ENCODE measurements around the gene MAPK9. TPM values are rescaled to one million over a fixed set of nuclear protein-coding genes. Genes with fewer than 3 reads are reported as not detected.
"Not testable (repeated sequence)": the region's sequence is repeated elsewhere in the genome, so short reads cannot be mapped to it uniquely, and the experiment has no call there.

The MAPK9 gene
- total RNA-seq, 1 experiment from 2014 or later: 93.1 TPM

GRCh38 chr5:180212363-180213255, 79.3 kb downstream of the MAPK9 start:
- no peak for DNase-seq
- H3K9me3 Mint-ChIP-seq (ENCODE audit: unreplicated experiment): no peaks in the 10 kb centered on the region
- no peaks in the 10 kb centered on the region for H3K36me3 Mint-ChIP-seq (ENCODE audit: insufficient read depth, unreplicated experiment)
- CTCF ChIA-PET: interaction anchor here (1.4 kb wide), 1 partner anchor 50 kb away, joined by 4 read pairs; no protein-coding TSS in a partner anchor
- peaks cover 11% of the 10 kb centered on the region for H3K27me3 Mint-ChIP-seq (ENCODE audit: insufficient read depth, unreplicated experiment)
- H3K27me3 ChIP-seq (replicated peaks; ENCODE audit: control insufficient read depth, insufficient read depth, low read length): no peaks in the 10 kb centered on the region
- H3K27ac Mint-ChIP-seq (ENCODE audit: unreplicated experiment): no peak overlapping the region
- TF ChIP-seq CTCF (IDR thresholded peaks at IDR 0.05; ENCODE audit: insufficient read depth in 1 of 2, low read depth in 1 of 2, low read length in 1 of 2, severe bottlenecking in 1 of 2, unreplicated experiment in 1 of 2): no peak
- H3K4me3 ChIP-seq (ENCODE audit: low read depth, low read length): no peak overlapping the region
- H3K9me3 ChIP-seq: no peaks in the 10 kb centered on the region
- intact Hi-C loops (cut with micrococcal nuclease; ENCODE audit: unreplicated experiment): no loop called here
- POLR2A ChIA-PET: no interaction called here
- H3K36me3 ChIP-seq (ENCODE audit: control insufficient read depth, insufficient read depth, low read length): no peaks in the 10 kb centered on the region
- no TSS peak for BruUV-seq (replicated peaks)
- H3K4me1 ChIP-seq: peaks cover 7% of the 10 kb centered on the region
- H3K4me1 Mint-ChIP-seq (ENCODE audit: low read depth, unreplicated experiment): peaks cover 6% of the 10 kb centered on the region
- no peak overlapping the region for H3K4me3 Mint-ChIP-seq (ENCODE audit: unreplicated experiment)

GRCh38 chr5:180211761-180212035, 80.2 kb downstream of the MAPK9 start:
- CTCF ChIA-PET: interaction anchor here (1.4 kb wide), 1 partner anchor 49 kb away, joined by 4 read pairs; no protein-coding TSS in a partner anchor
- Mint-ChIP-seq H3K36me3 (ENCODE audit: insufficient read depth, unreplicated experiment) (no peaks in the 10 kb centered on the region), H3K27ac (ENCODE audit: unreplicated experiment) (no peak overlapping the region), H3K4me1 (ENCODE audit: low read depth, unreplicated experiment) (peaks cover 6% of the 10 kb centered on the region), H3K9me3 (ENCODE audit: unreplicated experiment) (no peaks in the 10 kb centered on the region), H3K4me3 (ENCODE audit: unreplicated experiment) (no peak overlapping the region), H3K27me3 (ENCODE audit: insufficient read depth, unreplicated experiment) (peaks cover 11% of the 10 kb centered on the region)
- Histone ChIP-seq H3K27me3 (replicated peaks; ENCODE audit: control insufficient read depth, insufficient read depth, low read length) (no peaks in the 10 kb centered on the region), H3K9me3 (no peaks in the 10 kb centered on the region), H3K4me1 (peaks cover 7% of the 10 kb centered on the region), H3K4me3 (ENCODE audit: low read depth, low read length) (no peak overlapping the region), H3K36me3 (ENCODE audit: control insufficient read depth, insufficient read depth, low read length) (no peaks in the 10 kb centered on the region)
- no TSS peak for BruUV-seq (replicated peaks)
- no peak for TF ChIP-seq CTCF (IDR thresholded peaks at IDR 0.05; ENCODE audit: insufficient read depth in 1 of 2, low read depth in 1 of 2, low read length in 1 of 2, severe bottlenecking in 1 of 2, unreplicated experiment in 1 of 2)
- intact Hi-C loops (cut with micrococcal nuclease; ENCODE audit: unreplicated experiment): no loop called here
- POLR2A ChIA-PET: no interaction called here
- DNase-seq: no peak

GRCh38 chr5:180210961-180211760, 80.7 kb downstream of the MAPK9 start:
- Histone ChIP-seq H3K36me3 (ENCODE audit: control insufficient read depth, insufficient read depth, low read length) (no peaks in the 10 kb centered on the region), H3K9me3 (no peaks in the 10 kb centered on the region), H3K4me1 (peaks cover 7% of the 10 kb centered on the region), H3K27me3 (replicated peaks; ENCODE audit: control insufficient read depth, insufficient read depth, low read length) (no peaks in the 10 kb centered on the region), H3K4me3 (ENCODE audit: low read depth, low read length) (no peak overlapping the region)
- CTCF ChIA-PET: no interaction called here
- Mint-ChIP-seq H3K4me3 (ENCODE audit: unreplicated experiment) (no peak overlapping the region), H3K27ac (ENCODE audit: unreplicated experiment) (no peak overlapping the region), H3K9me3 (ENCODE audit: unreplicated experiment) (no peaks in the 10 kb centered on the region), H3K4me1 (ENCODE audit: low read depth, unreplicated experiment) (peaks cover 6% of the 10 kb centered on the region), H3K27me3 (ENCODE audit: insufficient read depth, unreplicated experiment) (peaks cover 11% of the 10 kb centered on the region), H3K36me3 (ENCODE audit: insufficient read depth, unreplicated experiment) (no peaks in the 10 kb centered on the region)
- intact Hi-C loops (cut with micrococcal nuclease; ENCODE audit: unreplicated experiment): no loop called here
- no TSS peak for BruUV-seq (replicated peaks)
- TF ChIP-seq CTCF (IDR thresholded peaks at IDR 0.05; ENCODE audit: insufficient read depth in 1 of 2, low read depth in 1 of 2, low read length in 1 of 2, severe bottlenecking in 1 of 2, unreplicated experiment in 1 of 2): no peak
- no peak for DNase-seq
- POLR2A ChIA-PET: no interaction called here

- H3K36me3 ChIP-seq (ENCODE audit: control insufficient read depth, insufficient read depth, low read length); H3K27ac Mint-ChIP-seq (ENCODE audit: unreplicated experiment); intact Hi-C loops (cut with micrococcal nuclease; ENCODE audit: unreplicated experiment); H3K36me3 Mint-ChIP-seq (ENCODE audit: insufficient read depth, unreplicated experiment); H3K4me1 Mint-ChIP-seq (ENCODE audit: low read depth, unreplicated experiment); H3K4me1 ChIP-seq; H3K4me3 ChIP-seq (ENCODE audit: low read depth, low read length); H3K27me3 ChIP-seq (replicated peaks; ENCODE audit: control insufficient read depth, insufficient read depth, low read length); DNase-seq; POLR2A ChIA-PET; H3K9me3 ChIP-seq; H3K9me3 Mint-ChIP-seq (ENCODE audit: unreplicated experiment); H3K4me3 Mint-ChIP-seq (ENCODE audit: unreplicated experiment); BruUV-seq (replicated peaks): not testable (repeated sequence)
- H3K27me3 Mint-ChIP-seq (ENCODE audit: insufficient read depth, unreplicated experiment): peaks cover 11% of the 10 kb centered on the region
- CTCF ChIA-PET: interaction anchor here (0.7 to 1.7 kb wide), 2 partner anchors 104 to 266 kb away, joined by 3 to 5 read pairs; no protein-coding TSS in a partner anchor
Observed at GRCh38 chr5:180210077-180210476, 81.8 kb downstream of the MAPK9 start.
